Measurements from ENCODE around the gene CHD9.

Gene CHD9

GRCh38 chr16:53131363-53132071 lies 76.7 kb downstream of the CHD9 start (continued):
- TF ChIP-seq ZNF518A (tag by site-specific recombination; conservative IDR thresholded peaks at IDR 0.05; ENCODE audit: low read depth) (no peak), YY2 (tag by site-specific recombination; IDR thresholded peaks at IDR 0.05) (no peak), GLI4 (tag by site-specific recombination; IDR thresholded peaks at IDR 0.05) (no peak; the same call in 1 of the 2 replicates), ZNF514 (tag by site-specific recombination; IDR thresholded peaks at IDR 0.05) (no peak), REPIN1 (tag by site-specific recombination; IDR thresholded peaks at IDR 0.05; ENCODE audit: low read depth) (no peak), ZNF354C (tag by site-specific recombination; IDR thresholded peaks at IDR 0.05; ENCODE audit: borderline replicate concordance, low read depth) (no peak), ZNF133 (tag by site-specific recombination; IDR thresholded peaks at IDR 0.05) (no peak), ZNF146 (tag by site-specific recombination; IDR thresholded peaks at IDR 0.05) (no peak), EGR2 (tag by site-specific recombination; IDR thresholded peaks at IDR 0.05; ENCODE audit: low read depth) (peak; percentile 53), ZNF843 (tag by site-specific recombination; IDR thresholded peaks at IDR 0.05) (no peak), ZNF223 (tag by site-specific recombination; IDR thresholded peaks at IDR 0.05) (no peak), ZNF19 (tag by site-specific recombination; IDR thresholded peaks at IDR 0.05; ENCODE audit: low read depth) (no peak), ZNF501 (tag by site-specific recombination; IDR thresholded peaks at IDR 0.05) (no peak), ZNF791 (tag by site-specific recombination; IDR thresholded peaks at IDR 0.05) (no peak), KLF9 (tag by site-specific recombination; IDR thresholded peaks at IDR 0.05; ENCODE audit: low read depth) (no peak), ZFP41 (tag by site-specific recombination; IDR thresholded peaks at IDR 0.05; ENCODE audit: borderline replicate concordance) (no peak), ZNF157 (tag by site-specific recombination; IDR thresholded peaks at IDR 0.05) (no peak), ZNF473 (tag by site-specific recombination; IDR thresholded peaks at IDR 0.05) (no peak), ZNF768 (tag by site-specific recombination; IDR thresholded peaks at IDR 0.05) (no peak), ZNF311 (tag by site-specific recombination; IDR thresholded peaks at IDR 0.05; ENCODE audit: borderline replicate concordance) (no peak), ZNF549 (tag by site-specific recombination; IDR thresholded peaks at IDR 0.05) (no peak), ZNF202 (tag by site-specific recombination; IDR thresholded peaks at IDR 0.05; ENCODE audit: borderline replicate concordance) (no peak), SP7 (tag by site-specific recombination; IDR thresholded peaks at IDR 0.05) (peak; percentile 31; the same call in 1 of the 2 replicates), ZNF138 (tag by site-specific recombination; IDR thresholded peaks at IDR 0.05; ENCODE audit: borderline replicate concordance) (no peak), ZNF324 (tag by site-specific recombination; IDR thresholded peaks at IDR 0.05) (no peak), ZBTB49 (tag by site-specific recombination; IDR thresholded peaks at IDR 0.05; ENCODE audit: low read depth) (no peak), ZBTB8A (tag by site-specific recombination; IDR thresholded peaks at IDR 0.05) (peak; percentile 81), ZNF548 (tag by site-specific recombination; IDR thresholded peaks at IDR 0.05) (no peak), ZFP37 (tag by site-specific recombination; IDR thresholded peaks at IDR 0.05) (no peak), ZNF707 (tag by site-specific recombination; IDR thresholded peaks at IDR 0.05) (no peak), ZNF513 (tag by site-specific recombination; IDR thresholded peaks at IDR 0.05) (no peak), ZNF664 (tag by site-specific recombination; IDR thresholded peaks at IDR 0.05) (no peak), ZNF404 (tag by site-specific recombination; IDR thresholded peaks at IDR 0.05) (no peak), ZNF2 (tag by site-specific recombination; IDR thresholded peaks at IDR 0.05) (no peak), ZNF221 (tag by site-specific recombination; IDR thresholded peaks at IDR 0.05; ENCODE audit: borderline replicate concordance) (no peak)

All from HEK293 (cell line).